Fibroblast of the conjunctiva (primary cell): Measurements from ENCODE around the gene COL4A2.

Source experiments
- DNase-seq: peaks from one replicate; pipeline ENCODE4 v3.0.0-alpha.2; 2010; ENCODE audit warnings: low read depth

Gene COL4A2

GRCh38 chr13:110322126-110322827 lies 15.2 kb downstream of the COL4A2 start:
- DNase-seq: no peak

- no peak for DNase-seq
These were observed 15.7 kb downstream of the COL4A2 start for GRCh38 chr13:110322828-110323171.

- DNase-seq: no peak
These were observed 16.2 kb downstream of the COL4A2 start for GRCh38 chr13:110323172-110323891.

GRCh38 chr13:110324026-110324749 lies 17.1 kb downstream of the COL4A2 start:
- no peak for DNase-seq

GRCh38 chr13:110326263-110326904 lies 19.3 kb downstream of the COL4A2 start:
- DNase-seq: no peak

GRCh38 chr13:110327051-110327721 lies 20.1 kb downstream of the COL4A2 start:
- DNase-seq: no peak

GRCh38 chr13:110328573-110328972 lies 21.5 kb downstream of the COL4A2 start:
- no peak for DNase-seq

- DNase-seq: no peak
These were observed 22.2 kb downstream of the COL4A2 start for GRCh38 chr13:110329258-110329657.

GRCh38 chr13:110329798-110330461 lies 22.8 kb downstream of the COL4A2 start:
- DNase-seq: no peak

- DNase-seq: no peak
These were observed 23.5 kb downstream of the COL4A2 start for GRCh38 chr13:110330491-110331011.

- DNase-seq: no peak
These were observed 24.3 kb downstream of the COL4A2 start for GRCh38 chr13:110331362-110331761.

GRCh38 chr13:110332750-110333149 lies 25.7 kb downstream of the COL4A2 start:
- DNase-seq: no peak

- no peak for DNase-seq
These were observed 26.8 kb downstream of the COL4A2 start for GRCh38 chr13:110333837-110334236.

- DNase-seq: no peak
These were observed 27.2 kb downstream of the COL4A2 start for GRCh38 chr13:110334256-110334655.

GRCh38 chr13:110334841-110335490 lies 27.9 kb downstream of the COL4A2 start:
- DNase-seq: no peak

GRCh38 chr13:110336108-110336507 lies 29.0 kb downstream of the COL4A2 start:
- DNase-seq: no peak

GRCh38 chr13:110336681-110337080 lies 29.6 kb downstream of the COL4A2 start:
- DNase-seq: no peak

- no peak for DNase-seq
These were observed 30.2 kb downstream of the COL4A2 start for GRCh38 chr13:110337247-110337646.

GRCh38 chr13:110338441-110339101 lies 31.5 kb downstream of the COL4A2 start:
- DNase-seq: peak; percentile 36

GRCh38 chr13:110339263-110339662 lies 32.2 kb downstream of the COL4A2 start:
- no peak for DNase-seq
